ENCODE measurements around the gene EPDR1.

EPDR1 gene

GRCh38 chr7:37915438-37915837 lies 5.0 kb upstream of the EPDR1 start:
- no peaks in the 10 kb centered on the region for H3K27me3 ChIP-seq (ENCODE audit: insufficient read depth, low read length, poor library complexity, severe bottlenecking)
- H3F3A ChIP-seq (ENCODE audit: low read depth): no peaks in the 10 kb centered on the region
- H3K9me2 ChIP-seq (replicated peaks; ENCODE audit: low read depth, low read length): no peaks in the 10 kb centered on the region
- H3K4me2 ChIP-seq (ENCODE audit: low read depth, low read length, poor library complexity, severe bottlenecking): no peak overlapping the region
- H2AFZ ChIP-seq (ENCODE audit: low read length): 0 out of 2 replicates have a peak overlapping the region, but pooled peaks have one; percentile 23
- no peak for TF ChIP-seq EZH2phosphoT487 (IDR thresholded peaks at IDR 0.05; ENCODE audit: borderline replicate concordance)
- TF ChIP-seq, protein P1, sequence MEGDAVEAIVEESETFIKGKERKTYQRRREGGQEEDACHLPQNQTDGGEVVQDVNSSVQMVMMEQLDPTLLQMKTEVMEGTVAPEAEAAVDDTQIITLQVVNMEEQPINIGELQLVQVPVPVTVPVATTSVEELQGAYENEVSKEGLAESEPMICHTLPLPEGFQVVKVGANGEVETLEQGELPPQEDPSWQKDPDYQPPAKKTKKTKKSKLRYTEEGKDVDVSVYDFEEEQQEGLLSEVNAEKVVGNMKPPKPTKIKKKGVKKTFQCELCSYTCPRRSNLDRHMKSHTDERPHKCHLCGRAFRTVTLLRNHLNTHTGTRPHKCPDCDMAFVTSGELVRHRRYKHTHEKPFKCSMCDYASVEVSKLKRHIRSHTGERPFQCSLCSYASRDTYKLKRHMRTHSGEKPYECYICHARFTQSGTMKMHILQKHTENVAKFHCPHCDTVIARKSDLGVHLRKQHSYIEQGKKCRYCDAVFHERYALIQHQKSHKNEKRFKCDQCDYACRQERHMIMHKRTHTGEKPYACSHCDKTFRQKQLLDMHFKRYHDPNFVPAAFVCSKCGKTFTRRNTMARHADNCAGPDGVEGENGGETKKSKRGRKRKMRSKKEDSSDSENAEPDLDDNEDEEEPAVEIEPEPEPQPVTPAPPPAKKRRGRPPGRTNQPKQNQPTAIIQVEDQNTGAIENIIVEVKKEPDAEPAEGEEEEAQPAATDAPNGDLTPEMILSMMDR (conservative IDR thresholded peaks at IDR 0.05; ENCODE audit: low read length): no peak
- no peaks in the 10 kb centered on the region for H3K36me3 ChIP-seq (ENCODE audit: insufficient read depth, low read length)
- H3K79me2 ChIP-seq (ENCODE audit: insufficient read depth, low read length): no peaks in the 10 kb centered on the region
- H3K4me1 ChIP-seq (ENCODE audit: insufficient read depth, low read length, poor library complexity, severe bottlenecking): peaks cover 18% of the 10 kb centered on the region
- no peaks in the 10 kb centered on the region for H4K20me1 ChIP-seq (ENCODE audit: insufficient read depth, low read length, poor library complexity, severe bottlenecking)
- no peak overlapping the region for H3K4me3 ChIP-seq (ENCODE audit: low read length, poor library complexity, severe bottlenecking)
- no peaks in the 10 kb centered on the region for H3K9me3 ChIP-seq (ENCODE audit: insufficient read depth, low read depth, low read length)
- no peak overlapping the region for H3K9ac ChIP-seq (ENCODE audit: low read depth, low read length, poor library complexity, severe bottlenecking)

- Histone ChIP-seq H3K27me3 (ENCODE audit: insufficient read depth, low read length, poor library complexity, severe bottlenecking) (no peaks in the 10 kb centered on the region), H3K9me3 (ENCODE audit: insufficient read depth, low read depth, low read length) (no peaks in the 10 kb centered on the region), H3K9ac (ENCODE audit: low read depth, low read length, poor library complexity, severe bottlenecking) (peak overlapping the region; percentile 57), H3K9me2 (replicated peaks; ENCODE audit: low read depth, low read length) (no peaks in the 10 kb centered on the region), H3K79me2 (ENCODE audit: insufficient read depth, low read length) (peaks cover 2% of the 10 kb centered on the region), H3F3A (ENCODE audit: low read depth) (no peaks in the 10 kb centered on the region), H3K4me3 (ENCODE audit: low read length, poor library complexity, severe bottlenecking) (peak overlapping the region; percentile 71), H3K4me2 (ENCODE audit: low read depth, low read length, poor library complexity, severe bottlenecking) (peak overlapping the region; percentile 56), H4K20me1 (ENCODE audit: insufficient read depth, low read length, poor library complexity, severe bottlenecking) (no peaks in the 10 kb centered on the region), H3K36me3 (ENCODE audit: insufficient read depth, low read length) (no peaks in the 10 kb centered on the region), H3K4me1 (ENCODE audit: insufficient read depth, low read length, poor library complexity, severe bottlenecking) (peaks cover 18% of the 10 kb centered on the region), H2AFZ (ENCODE audit: low read length) (peak overlapping the region; percentile 82)
- no peak for TF ChIP-seq EZH2phosphoT487 (IDR thresholded peaks at IDR 0.05; ENCODE audit: borderline replicate concordance)
- TF ChIP-seq, protein P1 (conservative IDR thresholded peaks at IDR 0.05; ENCODE audit: low read length): no peak
These were observed 4.3 kb upstream of the EPDR1 start for GRCh38 chr7:37916017-37916672.

- no peaks in the 10 kb centered on the region for H3F3A ChIP-seq (ENCODE audit: low read depth)
- H3K79me2 ChIP-seq (ENCODE audit: insufficient read depth, low read length): peaks cover 10% of the 10 kb centered on the region
- no peaks in the 10 kb centered on the region for H3K27me3 ChIP-seq (ENCODE audit: insufficient read depth, low read length, poor library complexity, severe bottlenecking)
- H3K4me3 ChIP-seq (ENCODE audit: low read length, poor library complexity, severe bottlenecking): peak within 1 kb of the TSS; percentile 71
- TF ChIP-seq, protein P1 (conservative IDR thresholded peaks at IDR 0.05; ENCODE audit: low read length): peak; percentile 77
- no peak for TF ChIP-seq EZH2phosphoT487 (IDR thresholded peaks at IDR 0.05; ENCODE audit: borderline replicate concordance)
- peaks cover 23% of the 10 kb centered on the region for H3K4me1 ChIP-seq (ENCODE audit: insufficient read depth, low read length, poor library complexity, severe bottlenecking)
- peaks cover 5% of the 10 kb centered on the region for H4K20me1 ChIP-seq (ENCODE audit: insufficient read depth, low read length, poor library complexity, severe bottlenecking)
- H3K4me2 ChIP-seq (ENCODE audit: low read depth, low read length, poor library complexity, severe bottlenecking): peak within 1 kb of the TSS; percentile 56
- no peaks in the 10 kb centered on the region for H3K9me2 ChIP-seq (replicated peaks; ENCODE audit: low read depth, low read length)
- no peaks in the 10 kb centered on the region for H3K9me3 ChIP-seq (ENCODE audit: insufficient read depth, low read depth, low read length)
- H3K36me3 ChIP-seq (ENCODE audit: insufficient read depth, low read length): no peaks in the 10 kb centered on the region
- peak within 1 kb of the TSS; percentile 82 for H2AFZ ChIP-seq (ENCODE audit: low read length)
- H3K9ac ChIP-seq (ENCODE audit: low read depth, low read length, poor library complexity, severe bottlenecking): peak within 1 kb of the TSS; percentile 57
These were observed 3.5 kb upstream of the EPDR1 start, which contains the start of gene SFRP4 for GRCh38 chr7:37916673-37917660. SFRP4 (minus strand) TSS chr7:37916817; CDS start chr7:37916537, 280 bp downstream.

Data from Loucy (cell line).